ENCODE results near the gene CD2. TPM values are rescaled to one million over a fixed set of nuclear protein-coding genes. Genes with fewer than 3 reads are reported as not detected.

The CD2 gene
- total and polyA plus RNA-seq, 2 donors (not counting 1 experiment from before 2014, with no cell fraction given), result not detected

GRCh38 chr1:116740746-116741145, 13.5 kb upstream of the CD2 start:
- H4K20me1 ChIP-seq (ENCODE audit: control insufficient read depth, extremely low read depth, insufficient read depth, low read length), result no peaks in the 10 kb centered on the region
- H3K9ac ChIP-seq (ENCODE audit: insufficient read depth, low read length), result no peak overlapping the region
- no peak for DNase-seq (ENCODE audit: low read depth in 2 of 2)
- H3K9me3 ChIP-seq (ENCODE audit: control insufficient read depth, insufficient read depth, low read depth, low read length), result no peaks in the 10 kb centered on the region
- H3K27ac ChIP-seq (ENCODE audit: insufficient read depth, low read length), result no peak overlapping the region
- no peaks in the 10 kb centered on the region for H3K27me3 ChIP-seq (ENCODE audit: control insufficient read depth, insufficient read depth, low read length)
- no peaks in the 10 kb centered on the region for H3K36me3 ChIP-seq (ENCODE audit: control insufficient read depth, insufficient read depth, low read length)
- H3K79me2 ChIP-seq (ENCODE audit: control insufficient read depth, insufficient read depth, low read length), result no peaks in the 10 kb centered on the region
- no peak for TF ChIP-seq EZH2 (IDR thresholded peaks at IDR 0.05; ENCODE audit: low read length, missing control alignments)
- TF ChIP-seq CTCF (conservative IDR thresholded peaks at IDR 0.05 in 1 of 2, IDR thresholded peaks at IDR 0.05 in 1 of 2; ENCODE audit: low read depth in 1 of 2, low read length in 2 of 2), result no peak
- no peak overlapping the region for H2AFZ ChIP-seq (ENCODE audit: low read length)
- no peaks in the 10 kb centered on the region for H3K4me1 ChIP-seq (ENCODE audit: control insufficient read depth, extremely low read depth, insufficient read depth, low read length)
- no peak overlapping the region for H3K4me3 ChIP-seq (replicated peaks in 1 of 4; ENCODE audit: control extremely low read depth in 1 of 4, insufficient read depth in 1 of 4, low read depth in 3 of 4, low read length in 4 of 4)
- H3K4me2 ChIP-seq (ENCODE audit: extremely low read depth, insufficient read depth, low read length), result no peak overlapping the region

GRCh38 chr1:116741836-116742565, 12.2 kb upstream of the CD2 start:
- TF ChIP-seq CTCF (conservative IDR thresholded peaks at IDR 0.05 in 1 of 2, IDR thresholded peaks at IDR 0.05 in 1 of 2; ENCODE audit: low read depth in 1 of 2, low read length in 2 of 2) (no peak), EZH2 (IDR thresholded peaks at IDR 0.05; ENCODE audit: low read length, missing control alignments) (no peak)

GRCh38 chr1:116743535-116743934, 10.7 kb upstream of the CD2 start:
- H3K9ac ChIP-seq (ENCODE audit: insufficient read depth, low read length), result no peak overlapping the region
- peak in 1 of 2 donors; percentile 20 for DNase-seq (ENCODE audit: low read depth in 2 of 2)
- no peaks in the 10 kb centered on the region for H4K20me1 ChIP-seq (ENCODE audit: control insufficient read depth, extremely low read depth, insufficient read depth, low read length)
- no peak overlapping the region for H3K4me2 ChIP-seq (ENCODE audit: extremely low read depth, insufficient read depth, low read length)
- H3K4me1 ChIP-seq (ENCODE audit: control insufficient read depth, extremely low read depth, insufficient read depth, low read length), result no peaks in the 10 kb centered on the region
- TF ChIP-seq EZH2 (IDR thresholded peaks at IDR 0.05; ENCODE audit: low read length, missing control alignments), result no peak
- no peak for TF ChIP-seq CTCF (conservative IDR thresholded peaks at IDR 0.05 in 1 of 2, IDR thresholded peaks at IDR 0.05 in 1 of 2; ENCODE audit: low read depth in 1 of 2, low read length in 2 of 2)
- no peaks in the 10 kb centered on the region for H3K36me3 ChIP-seq (ENCODE audit: control insufficient read depth, insufficient read depth, low read length)
- no peak overlapping the region for H3K4me3 ChIP-seq (replicated peaks in 1 of 4; ENCODE audit: control extremely low read depth in 1 of 4, insufficient read depth in 1 of 4, low read depth in 3 of 4, low read length in 4 of 4)
- no peaks in the 10 kb centered on the region for H3K9me3 ChIP-seq (ENCODE audit: control insufficient read depth, insufficient read depth, low read depth, low read length)
- no peak overlapping the region for H2AFZ ChIP-seq (ENCODE audit: low read length)
- H3K27me3 ChIP-seq (ENCODE audit: control insufficient read depth, insufficient read depth, low read length), result no peaks in the 10 kb centered on the region
- H3K27ac ChIP-seq (ENCODE audit: insufficient read depth, low read length), result no peak overlapping the region
- H3K79me2 ChIP-seq (ENCODE audit: control insufficient read depth, insufficient read depth, low read length), result no peaks in the 10 kb centered on the region

More at GRCh38 chr1:116741836-116742565, 12.2 kb upstream of the CD2 start:
- H3K36me3 ChIP-seq (ENCODE audit: control insufficient read depth, insufficient read depth, low read length), result no peaks in the 10 kb centered on the region
- no peaks in the 10 kb centered on the region for H3K9me3 ChIP-seq (ENCODE audit: control insufficient read depth, insufficient read depth, low read depth, low read length)
- no peaks in the 10 kb centered on the region for H3K4me1 ChIP-seq (ENCODE audit: control insufficient read depth, extremely low read depth, insufficient read depth, low read length)
- H3K4me2 ChIP-seq (ENCODE audit: extremely low read depth, insufficient read depth, low read length), result no peak overlapping the region
- no peak for DNase-seq (ENCODE audit: low read depth in 2 of 2)
- no peak overlapping the region for H2AFZ ChIP-seq (ENCODE audit: low read length)
- H4K20me1 ChIP-seq (ENCODE audit: control insufficient read depth, extremely low read depth, insufficient read depth, low read length), result no peaks in the 10 kb centered on the region
- H3K27me3 ChIP-seq (ENCODE audit: control insufficient read depth, insufficient read depth, low read length), result no peaks in the 10 kb centered on the region
- H3K9ac ChIP-seq (ENCODE audit: insufficient read depth, low read length), result no peak overlapping the region
- no peak overlapping the region for H3K27ac ChIP-seq (ENCODE audit: insufficient read depth, low read length)
- no peaks in the 10 kb centered on the region for H3K79me2 ChIP-seq (ENCODE audit: control insufficient read depth, insufficient read depth, low read length)
- H3K4me3 ChIP-seq (replicated peaks in 1 of 4; ENCODE audit: control extremely low read depth in 1 of 4, insufficient read depth in 1 of 4, low read depth in 3 of 4, low read length in 4 of 4), result no peak overlapping the region

Measured in fibroblast of lung (primary cell).